H9 (cell line): ENCODE results near the gene TBC1D25. TPM values are rescaled to one million over a fixed set of nuclear protein-coding genes. Genes with fewer than 3 reads are reported as not detected.

Experiments used
- DNase-seq: peaks from one replicate; pipeline ENCODE4 v3.0.0-alpha.2; 2017
- H2AFZ ChIP-seq: one replicate; pipeline ENCODE4 v1.6.1; 2013; ENCODE audit warnings: mild to moderate bottlenecking, low read length, control low read depth, moderate library complexity
- H2AK5ac ChIP-seq: 2 replicates; pipeline ENCODE4 v1.6.1; 2013; ENCODE audit warnings: low read length, control low read depth, mixed read lengths; ENCODE audit not compliant: insufficient read length
- H2BK120ac ChIP-seq: one replicate; pipeline ENCODE4 v1.6.1; 2013; ENCODE audit warnings: low read depth, mild to moderate bottlenecking, low read length, control low read depth, inconsistent platforms; ENCODE audit not compliant: poor library complexity, severe bottlenecking
- H2BK12ac ChIP-seq: 2 replicates; pipeline ENCODE4 v1.6.1; 2013; ENCODE audit warnings: low read length, control low read depth, mixed read lengths, low read depth; ENCODE audit not compliant: insufficient read length
- H2BK15ac ChIP-seq: 2 replicates; pipeline ENCODE4 v1.6.1; 2013; ENCODE audit warnings: low read depth, low read length, control low read depth
- H2BK20ac ChIP-seq: one replicate; pipeline ENCODE4 v1.6.1; 2013; ENCODE audit warnings: low read depth, mild to moderate bottlenecking, low read length, control low read depth, inconsistent platforms; ENCODE audit not compliant: poor library complexity, severe bottlenecking
- H2BK5ac ChIP-seq: 2 replicates; pipeline ENCODE4 v1.6.1; 2013; ENCODE audit warnings: low read length, control low read depth, mixed read lengths; ENCODE audit not compliant: insufficient read length
- H3K14ac ChIP-seq: 2 replicates; pipeline ENCODE4 v1.6.1; 2013; ENCODE audit warnings: low read length, control low read depth; ENCODE audit not compliant: insufficient read depth
- H3K18ac ChIP-seq: 2 replicates; pipeline ENCODE4 v1.6.1; 2013; ENCODE audit warnings: low read depth, mild to moderate bottlenecking, mixed read lengths, low read length, control low read depth; ENCODE audit not compliant: insufficient read length
- H3K23ac ChIP-seq: 2 replicates; pipeline ENCODE4 v1.6.1; 2013; ENCODE audit warnings: low read length, control low read depth, mixed read lengths, low read depth; ENCODE audit not compliant: insufficient read length
- H3K23me2 ChIP-seq: 2 replicates; pipeline ENCODE4 v1.6.1; 2013; ENCODE audit warnings: low read depth, mild to moderate bottlenecking, mixed read lengths, low read length, control low read depth; ENCODE audit not compliant: insufficient read length, poor library complexity, severe bottlenecking
- H3K27ac ChIP-seq: 2 replicates; pipeline ENCODE4 v1.5.1; 2013; ENCODE audit warnings: low read length, control low read depth, mixed read lengths, low read depth; ENCODE audit not compliant: insufficient read length
- H3K27me3 ChIP-seq: 2 replicates; pipeline ENCODE4 v1.6.1; 2013; ENCODE audit warnings: low read length, control low read depth, inconsistent platforms; ENCODE audit not compliant: insufficient read depth
- H3K4ac ChIP-seq: 2 replicates; pipeline ENCODE4 v1.6.1; 2013; ENCODE audit warnings: low read depth, mild to moderate bottlenecking, control low read depth, inconsistent platforms, low read length, moderate library complexity
- H3K4me1 ChIP-seq: 2 replicates; pipeline ENCODE4 v1.6.1; 2013; ENCODE audit warnings: low read length, control low read depth, inconsistent platforms; ENCODE audit not compliant: insufficient read depth
- H3K4me2 ChIP-seq: 2 replicates; pipeline ENCODE4 v1.6.1; 2013; ENCODE audit warnings: low read length, control low read depth, mixed read lengths; ENCODE audit not compliant: insufficient read length, insufficient read depth
- H3K56ac ChIP-seq: 2 replicates; pipeline ENCODE4 v1.6.1; 2013; ENCODE audit warnings: low read depth, mild to moderate bottlenecking, mixed read lengths, low read length, control low read depth; ENCODE audit not compliant: insufficient read length
- H3K79me1 ChIP-seq: 2 replicates; pipeline ENCODE4 v1.6.1; 2013; ENCODE audit warnings: low read depth, mild to moderate bottlenecking, moderate library complexity, low read length, control low read depth, inconsistent platforms; ENCODE audit not compliant: insufficient read depth, poor library complexity, severe bottlenecking
- H3K79me2 ChIP-seq: 2 replicates; pipeline ENCODE4 v1.6.1; 2013; ENCODE audit warnings: low read length, control low read depth, inconsistent platforms; ENCODE audit not compliant: insufficient read depth
- H3K9ac ChIP-seq: 2 replicates; pipeline ENCODE4 v1.6.1; 2013; ENCODE audit warnings: low read length, control low read depth, mixed read lengths; ENCODE audit not compliant: insufficient read length; ENCODE audit errors: extremely low read depth
- H3K9me3 ChIP-seq: one replicate; pipeline ENCODE4 v1.6.1; 2013; ENCODE audit warnings: low read depth, low read length, inconsistent platforms; ENCODE audit not compliant: control insufficient read depth
- H3T11ph ChIP-seq: one replicate; pipeline ENCODE4 v1.6.1; 2013; ENCODE audit warnings: mild to moderate bottlenecking, low read length, control low read depth, inconsistent platforms
- H4K20me1 ChIP-seq: one replicate; pipeline ENCODE4 v1.6.1; 2013; ENCODE audit not compliant: control insufficient read depth, insufficient read length, insufficient read depth
- H4K5ac ChIP-seq: 2 replicates; pipeline ENCODE4 v1.6.1; 2013; ENCODE audit warnings: low read depth, mild to moderate bottlenecking, mixed read lengths, low read length, control low read depth; ENCODE audit not compliant: insufficient read length
- H4K8ac ChIP-seq: replicated peaks from 2 replicates; pipeline ENCODE4 v1.6.1; 2013; ENCODE audit warnings: low read length, control low read depth, mixed read lengths, low read depth; ENCODE audit not compliant: insufficient read length
- H4K91ac ChIP-seq: 2 replicates; pipeline ENCODE4 v1.6.1; 2013; ENCODE audit warnings: low read depth, mild to moderate bottlenecking, moderate library complexity, mixed read lengths, low read length, control low read depth; ENCODE audit not compliant: insufficient read length
- H3K27ac Mint-ChIP-seq, 3 experiments: 2 replicates in 2 of 3; 3 replicates in 1 of 3; pipeline ENCODE4 v1.8.0; 2020 to 2021; ENCODE audit warnings: mixed read lengths in 3 of 3, mild to moderate bottlenecking in 1 of 3, moderate library complexity in 1 of 3
- H3K27me3 Mint-ChIP-seq: 2 replicates; pipeline ENCODE4 v1.8.0; 2021; ENCODE audit warnings: low read depth, mild to moderate bottlenecking, moderate library complexity, mixed read lengths
- H3K36me3 Mint-ChIP-seq, 3 experiments: 2 replicates in 2 of 3; 3 replicates in 1 of 3; pipeline ENCODE4 v1.8.0; 2020 to 2021; ENCODE audit warnings: low read depth in 3 of 3, mixed read lengths in 3 of 3; ENCODE audit not compliant: insufficient read depth in 1 of 3
- H3K4me1 Mint-ChIP-seq, 2 experiments: 2 replicates each; pipeline ENCODE4 v1.8.0; 2020; ENCODE audit warnings: mixed read lengths in 2 of 2
- H3K4me3 Mint-ChIP-seq, 2 experiments: 2 replicates in 1 of 2; 3 replicates in 1 of 2; pipeline ENCODE4 v1.8.0; 2020 to 2021; ENCODE audit warnings: mild to moderate bottlenecking in 2 of 2, mixed read lengths in 2 of 2, moderate library complexity in 1 of 2
- H3K9me3 Mint-ChIP-seq, 2 experiments: 2 replicates in 1 of 2; 3 replicates in 1 of 2; pipeline ENCODE4 v1.8.0; 2020; ENCODE audit warnings: mild to moderate bottlenecking in 2 of 2, mixed read lengths in 2 of 2, moderate library complexity in 1 of 2
- CTCF ChIP-seq: fragments of 200-600 bp; sonication (generic); conservative IDR thresholded peaks from 3 replicates; pipeline ENCODE4 v1.8.0; 2021; ENCODE audit warnings: antibody characterized with exemption, mild to moderate bottlenecking
- WGBS: extraction: QIAGEN DNeasy Blood & Tissue Kit; methylation state at CpG from one replicate; pipeline ENCODE4 v1.1.7; 2013; ENCODE audit warnings: missing lambda C conversion rate, low lambda C conversion rate, mixed read lengths; ENCODE audit not compliant: insufficient read length; ENCODE audit errors: extremely low coverage; 5-methylcytosine and 5-hydroxymethylcytosine counted together
- total RNA-seq: library from RNA; stranded (reverse); gene quantifications from 2 replicates; pipeline ENCODE4 v1.2.1, GENCODE V29; 2021

The TBC1D25 gene
- total RNA-seq, 1 experiment from 2014 or later, result 10.2 TPM

- no peak overlapping the region for H4K5ac ChIP-seq
- H3K27ac ChIP-seq, result no peak overlapping the region
- no peak overlapping the region for H3K23ac ChIP-seq
- H2BK5ac ChIP-seq, result no peak overlapping the region
- H3K9me3 Mint-ChIP-seq, result peaks cover 76 to 77% of the 10 kb centered on the region in 2 experiments
- no peak overlapping the region for H2BK12ac ChIP-seq
- no peak overlapping the region for H3K9ac ChIP-seq
- peaks cover 16 to 52% (median 34%) of the 10 kb centered on the region in 3 experiments for H3K36me3 Mint-ChIP-seq
- no peak for TF ChIP-seq CTCF
- H3K9me3 ChIP-seq, result peaks cover 44% of the 10 kb centered on the region
- no peak overlapping the region for H2BK20ac ChIP-seq
- H3K56ac ChIP-seq, result no peak overlapping the region
- no peaks in the 10 kb centered on the region for H3K27me3 Mint-ChIP-seq
- H2AFZ ChIP-seq, result no peak overlapping the region
- H3K27me3 ChIP-seq, result no peaks in the 10 kb centered on the region
- no peak overlapping the region for H4K91ac ChIP-seq
- no peak overlapping the region for H3T11ph ChIP-seq
- H3K4me2 ChIP-seq, result no peak overlapping the region
- no CpG with 5 or more reads among the region's 5 CpGs for WGBS
- H3K23me2 ChIP-seq, result no peaks in the 10 kb centered on the region
- no peak overlapping the region for H3K4me3 Mint-ChIP-seq
- no peaks in the 10 kb centered on the region for H3K79me2 ChIP-seq
- no peak overlapping the region for H2BK120ac ChIP-seq
- peak overlapping the region in 1 of 3 experiments; percentile 5; a peak in 2 of 7 replicates for H3K27ac Mint-ChIP-seq
- no peaks in the 10 kb centered on the region for H3K4me1 ChIP-seq
- H2AK5ac ChIP-seq, result no peak overlapping the region
- H4K8ac ChIP-seq, result no peak overlapping the region
- DNase-seq, result no peak
- no peak overlapping the region for H3K18ac ChIP-seq
- H4K20me1 ChIP-seq, result no peaks in the 10 kb centered on the region
- no peak overlapping the region for H2BK15ac ChIP-seq
- H3K79me1 ChIP-seq, result no peaks in the 10 kb centered on the region
- no peak overlapping the region for H3K4ac ChIP-seq
- H3K14ac ChIP-seq, result no peak overlapping the region
- no peaks in the 10 kb centered on the region for H3K4me1 Mint-ChIP-seq
These were observed 8.1 kb upstream of the TBC1D25 start for GRCh38 chrX:48531358-48531959.
